DND-41 (cell line): ENCODE measurements around the gene UBE2H.

Experiments used
- ATAC-seq: fragments of 200-7000 bp; cut with Tn5 transposase; 3 replicates; pipeline ENCODE4 v1.9.1; 2021; ENCODE audit warnings: low read depth; ENCODE audit not compliant: insufficient read depth
- DNase-seq: peaks from one replicate; pipeline ENCODE4 v3.0.0-alpha.2; 2020
- H2AFZ ChIP-seq: 2 replicates; pipeline ENCODE4 v1.6.0; 2012; ENCODE audit warnings: low read depth, low read length
- H3K27ac ChIP-seq: 2 replicates; pipeline ENCODE4 v1.5.1; 2012; ENCODE audit warnings: low read length, inconsistent platforms
- H3K27me3 ChIP-seq: fragments of 200-600 bp; sonication (generic); 2 replicates; pipeline ENCODE4 v1.6.0; 2012; ENCODE audit warnings: low read length, mild to moderate bottlenecking, inconsistent platforms; ENCODE audit not compliant: insufficient read depth, poor library complexity
- H3K36me3 ChIP-seq: 2 replicates; pipeline ENCODE4 v1.5.1; 2012; ENCODE audit warnings: low read length, inconsistent platforms; ENCODE audit not compliant: insufficient read depth
- H3K4me1 ChIP-seq: 2 replicates; pipeline ENCODE4 v1.5.1; 2012; ENCODE audit warnings: mild to moderate bottlenecking, low read length; ENCODE audit not compliant: insufficient read depth
- H3K4me2 ChIP-seq: 2 replicates; pipeline ENCODE4 v1.6.0; 2012; ENCODE audit warnings: mild to moderate bottlenecking, moderate library complexity, low read length, inconsistent platforms; ENCODE audit not compliant: insufficient read depth
- H3K4me3 ChIP-seq, 2 experiments: fragments of 200-600 bp in 1 of 2; shearing (Covaris generic) in 1 of 2; 2 replicates each; pipeline ENCODE4 v1.5.1; 2012 to 2016; ENCODE audit warnings: inconsistent platforms in 2 of 2, low read length in 2 of 2, mild to moderate bottlenecking in 2 of 2, low read depth in 1 of 2, moderate library complexity in 1 of 2
- H3K79me2 ChIP-seq: 2 replicates; pipeline ENCODE4 v1.6.0; 2012; ENCODE audit warnings: low read length, inconsistent platforms; ENCODE audit not compliant: insufficient read depth
- H3K9ac ChIP-seq: 2 replicates; pipeline ENCODE4 v1.6.0; 2012; ENCODE audit warnings: low read depth, mild to moderate bottlenecking, inconsistent platforms, low read length, moderate library complexity
- H3K9me3 ChIP-seq: 2 replicates; pipeline ENCODE4 v1.5.1; 2012; ENCODE audit warnings: low read length, moderate library complexity, mild to moderate bottlenecking, inconsistent platforms; ENCODE audit not compliant: insufficient read depth, severe bottlenecking
- H4K20me1 ChIP-seq: 2 replicates; pipeline ENCODE4 v1.6.0; 2012; ENCODE audit warnings: low read length; ENCODE audit not compliant: insufficient read depth
- CTCF ChIP-seq: IDR thresholded peaks from 2 replicates; pipeline ENCODE4 v1.5.1; 2012; ENCODE audit warnings: borderline replicate concordance, low read length, moderate library complexity, mild to moderate bottlenecking; ENCODE audit not compliant: poor library complexity, severe bottlenecking; ENCODE audit errors: extremely low read depth
- EZH2 ChIP-seq: IDR thresholded peaks from 3 replicates; pipeline ENCODE4 v1.6.1; 2012; ENCODE audit warnings: borderline replicate concordance, low read depth, mild to moderate bottlenecking, moderate library complexity, low read length, inconsistent platforms; ENCODE audit not compliant: severe bottlenecking

Gene UBE2H

GRCh38 chr7:129919492-129919891, 33.3 kb downstream of the UBE2H start:
- no peak overlapping the region for H3K4me3 ChIP-seq
- no peak for DNase-seq

GRCh38 chr7:129918922-129919321, 33.8 kb downstream of the UBE2H start:
- H4K20me1 ChIP-seq = no peaks in the 10 kb centered on the region
- no peak overlapping the region for H3K9ac ChIP-seq
- H3K4me1 ChIP-seq = no peaks in the 10 kb centered on the region
- TF ChIP-seq EZH2 (no peak), CTCF (no peak)
- H3K4me3 ChIP-seq = no peak overlapping the region
- ATAC-seq (no peak), DNase-seq (no peak)
- H3K36me3 ChIP-seq = no peaks in the 10 kb centered on the region
- H3K79me2 ChIP-seq = no peaks in the 10 kb centered on the region
- H3K4me2 ChIP-seq = no peak overlapping the region
- H2AFZ ChIP-seq = no peak overlapping the region
- no peaks in the 10 kb centered on the region for H3K27me3 ChIP-seq
- no peaks in the 10 kb centered on the region for H3K9me3 ChIP-seq
- no peak overlapping the region for H3K27ac ChIP-seq

More at GRCh38 chr7:129919492-129919891, 33.3 kb downstream of the UBE2H start:
- TF ChIP-seq EZH2 = no peak
- no peak for TF ChIP-seq CTCF
- no peak for ATAC-seq
- H4K20me1 ChIP-seq = no peaks in the 10 kb centered on the region
- H3K9ac ChIP-seq = no peak overlapping the region
- H2AFZ ChIP-seq = no peak overlapping the region
- H3K9me3 ChIP-seq = no peaks in the 10 kb centered on the region
- no peaks in the 10 kb centered on the region for H3K27me3 ChIP-seq
- no peak overlapping the region for H3K4me2 ChIP-seq
- H3K4me1 ChIP-seq = no peaks in the 10 kb centered on the region
- H3K79me2 ChIP-seq = no peaks in the 10 kb centered on the region
- H3K36me3 ChIP-seq = no peaks in the 10 kb centered on the region
- H3K27ac ChIP-seq = no peak overlapping the region

- Histone ChIP-seq H3K4me1 (no peaks in the 10 kb centered on the region), H3K79me2 (no peaks in the 10 kb centered on the region), H2AFZ (no peak overlapping the region), H3K36me3 (no peaks in the 10 kb centered on the region), H3K27me3 (no peaks in the 10 kb centered on the region), H3K9me3 (no peaks in the 10 kb centered on the region), H3K4me2 (no peak overlapping the region), H3K27ac (no peak overlapping the region), H3K9ac (no peak overlapping the region), H3K4me3 (no peak overlapping the region), H4K20me1 (0 out of 2 replicates have a peak, but pooled peaks cover 5% of the 10 kb centered on the region)
- no peak for TF ChIP-seq CTCF
- no peak for TF ChIP-seq EZH2
- DNase-seq (no peak), ATAC-seq (no peak)
Observed at GRCh38 chr7:129917934-129918333, 34.8 kb downstream of the UBE2H start.
